ENCODE measurements around the gene ARFGAP1. TPM values are rescaled to one million over a fixed set of nuclear protein-coding genes. Genes with fewer than 3 reads are reported as not detected.

Gene ARFGAP1
- total and polyA plus RNA-seq, 2 of the 8 experiments (the other 6 are each of a cell fraction or from before 2014, with no cell fraction given): 93.7 to 100 TPM

DNA sequence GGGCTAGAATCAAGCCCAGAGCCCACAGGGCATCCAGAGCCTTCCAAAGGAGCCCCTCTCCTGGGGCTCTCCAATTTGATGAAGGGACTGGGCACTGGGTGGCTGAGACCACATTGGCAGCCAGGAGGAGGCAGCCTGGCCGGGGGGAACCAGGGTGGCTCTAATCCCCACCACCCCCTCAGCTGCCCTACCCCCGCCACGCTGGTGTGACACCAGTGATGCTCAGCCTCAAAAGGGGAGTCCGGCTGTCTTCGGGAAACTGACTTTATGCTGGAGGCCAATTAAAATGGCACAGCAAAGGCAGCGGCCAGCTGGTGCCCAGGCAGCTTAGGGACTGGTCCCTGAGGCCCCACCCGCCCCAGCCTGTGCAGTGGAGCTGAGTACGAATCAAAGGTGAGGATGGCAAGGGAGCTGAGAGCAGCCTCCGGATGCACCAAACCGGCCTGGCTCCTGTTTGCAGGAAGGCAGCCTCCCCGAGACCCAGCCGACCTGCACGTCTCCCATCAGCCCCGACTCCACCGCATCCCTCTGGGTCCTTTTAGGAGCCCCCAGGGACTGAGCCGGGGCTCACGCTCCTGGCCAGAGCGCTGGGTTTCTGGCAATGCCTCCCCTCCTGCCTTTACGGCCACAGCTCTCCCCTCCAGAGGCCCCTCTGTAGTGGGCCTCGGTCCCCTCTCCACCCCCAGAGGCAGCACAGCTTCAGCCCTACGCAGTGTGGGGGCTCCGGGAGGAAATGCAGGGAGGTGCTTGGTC is 60.1 kb downstream of the ARFGAP1 start:
- DNase-seq (ENCODE audit: low read depth in 1 of 2, low spot score in 2 of 2): no peak
- ChIA-PET CTCF (ENCODE audit: partially characterized antibody) (interaction anchor here (0.9 to 2.2 kb wide), 8 partner anchors 12 to 110 kb away, joined by 3 to 9 read pairs (median 4); no protein-coding TSS in a partner anchor), POLR2A (ENCODE audit: partially characterized antibody) (no interaction called here)
- Histone ChIP-seq H3K18ac (ENCODE audit: extremely low read depth, low read length) (no peak overlapping the region), H3K23ac (ENCODE audit: insufficient read length) (no peak overlapping the region), H3K36me3 (ENCODE audit: control insufficient read depth in 2 of 4, insufficient read depth in 4 of 4, low read length in 3 of 4) (no peaks in the 10 kb centered on the region), H4K91ac (replicated peaks; ENCODE audit: insufficient read length, low read length) (no peak overlapping the region), H2BK120ac (replicated peaks; ENCODE audit: low read depth, low read length) (no peak overlapping the region), H3K4me1 (replicated peaks in 1 of 4; ENCODE audit: control insufficient read depth in 3 of 4, insufficient read depth in 4 of 4, low read length in 3 of 4) (peaks cover 0 to 5% (median 1%) of the 10 kb centered on the region in 4 experiments; a peak in 3 of 7 replicates), H4K5ac (ENCODE audit: insufficient read length, low read depth, low read length) (no peak overlapping the region), H3K79me2 (ENCODE audit: control insufficient read depth in 1 of 2, insufficient read depth in 2 of 2, low read length in 2 of 2) (no peaks in the 10 kb centered on the region), H2BK12ac (ENCODE audit: low read depth, low read length) (no peak overlapping the region), H3K4me3 (ENCODE audit: extremely low read depth in 1 of 4, insufficient read depth in 2 of 4, low read depth in 3 of 4, low read length in 4 of 4) (no peak overlapping the region), H3K23me2 (ENCODE audit: low read depth, low read length) (no peaks in the 10 kb centered on the region), H4K8ac (ENCODE audit: extremely low read depth, insufficient read depth, low read length) (no peak overlapping the region), H3K79me1 (ENCODE audit: low read depth, low read length) (0 out of 2 replicates have a peak, but pooled peaks cover 2% of the 10 kb centered on the region), H4K20me1 (replicated peaks in 1 of 2; ENCODE audit: control insufficient read depth in 1 of 2, insufficient read depth in 2 of 2, low read length in 2 of 2) (peaks cover 0 to 3% of the 10 kb centered on the region in 2 experiments), H3K27ac (ENCODE audit: low read depth, low read length) (no peak overlapping the region), H2BK5ac (ENCODE audit: low read depth, low read length) (no peak overlapping the region), H3K27me3 (replicated peaks in 1 of 4; ENCODE audit: control insufficient read depth in 3 of 4, extremely low read depth in 1 of 4, insufficient read depth in 3 of 4, low read length in 3 of 4) (peaks cover 0 to 3% (median 0%) of the 10 kb centered on the region in 4 experiments; a peak in 3 of 7 replicates), H3K56ac (replicated peaks; ENCODE audit: insufficient read length, low read depth, low read length) (no peak overlapping the region), H3K4ac (replicated peaks; ENCODE audit: insufficient read length, low read depth, low read length) (no peak overlapping the region), H3K14ac (ENCODE audit: insufficient read length) (no peak overlapping the region), H2AFZ (ENCODE audit: low read length) (no peak overlapping the region), H3K9me3 (ENCODE audit: insufficient read depth in 2 of 2, low read depth in 1 of 2, low read length in 1 of 2) (peaks cover 10 to 20% of the 10 kb centered on the region in 2 experiments), H2BK20ac (ENCODE audit: low read length) (no peak overlapping the region), H2BK15ac (ENCODE audit: low read length) (no peak overlapping the region), H2AK5ac (ENCODE audit: low read depth, low read length) (no peak overlapping the region), H3K9ac (replicated peaks in 1 of 4; ENCODE audit: extremely low read depth in 1 of 4, low read depth in 3 of 4, low read length in 3 of 4) (no peak overlapping the region), H3K4me2 (ENCODE audit: insufficient read depth in 1 of 2, low read depth in 2 of 2, low read length in 2 of 2) (no peak overlapping the region)
- WGBS, 2 experiments (ENCODE audit: extremely low coverage in 1 of 2, insufficient coverage in 1 of 2, insufficient read length in 1 of 2, insufficient replicate concordance in 2 of 2, low coverage in 1 of 2, low lambda C conversion rate in 2 of 2, missing lambda C conversion rate in 1 of 2): 78% methylated on average over 15 of the region's 22 CpGs; no CpG with 5 or more reads in 1 of the 2 experiments
- FAIRE-seq: no peak
- TF ChIP-seq RBBP5 (IDR thresholded peaks at IDR 0.05; ENCODE audit: borderline replicate concordance, low read depth, low read length) (no peak), KDM5A (IDR thresholded peaks at IDR 0.05; ENCODE audit: low read length) (no peak), SP1 (IDR thresholded peaks at IDR 0.05; ENCODE audit: low read depth, low read length) (no peak), JUN (IDR thresholded peaks at IDR 0.05; ENCODE audit: low read depth, low read length) (no peak), POU5F1 (IDR thresholded peaks at IDR 0.05; ENCODE audit: low read depth, low read length) (no peak), EGR1 (IDR thresholded peaks at IDR 0.05; ENCODE audit: borderline replicate concordance, low read depth, low read length) (no peak), CEBPB (IDR thresholded peaks at IDR 0.05; ENCODE audit: low read depth, low read length) (no peak), RAD21 (IDR thresholded peaks at IDR 0.05 in 1 of 2, conservative IDR thresholded peaks at IDR 0.05 in 1 of 2; ENCODE audit: low read depth in 2 of 2, low read length in 2 of 2) (no peak), TEAD4 (IDR thresholded peaks at IDR 0.05; ENCODE audit: low read depth, low read length) (no peak), CTBP2 (IDR thresholded peaks at IDR 0.05; ENCODE audit: borderline replicate concordance, insufficient read depth, insufficient read length, low read length) (no peak)
- TF ChIP-seq, protein P1, sequence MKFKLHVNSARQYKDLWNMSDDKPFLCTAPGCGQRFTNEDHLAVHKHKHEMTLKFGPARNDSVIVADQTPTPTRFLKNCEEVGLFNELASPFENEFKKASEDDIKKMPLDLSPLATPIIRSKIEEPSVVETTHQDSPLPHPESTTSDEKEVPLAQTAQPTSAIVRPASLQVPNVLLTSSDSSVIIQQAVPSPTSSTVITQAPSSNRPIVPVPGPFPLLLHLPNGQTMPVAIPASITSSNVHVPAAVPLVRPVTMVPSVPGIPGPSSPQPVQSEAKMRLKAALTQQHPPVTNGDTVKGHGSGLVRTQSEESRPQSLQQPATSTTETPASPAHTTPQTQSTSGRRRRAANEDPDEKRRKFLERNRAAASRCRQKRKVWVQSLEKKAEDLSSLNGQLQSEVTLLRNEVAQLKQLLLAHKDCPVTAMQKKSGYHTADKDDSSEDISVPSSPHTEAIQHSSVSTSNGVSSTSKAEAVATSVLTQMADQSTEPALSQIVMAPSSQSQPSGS (IDR thresholded peaks at IDR 0.05; ENCODE audit: low read length): no peak
